BLaER1 (cell line): ENCODE results near the gene CEP112.

ENCODE experiments used
- H3K27ac ChIP-seq: shearing (Covaris generic); formaldehyde crosslinking; 2 replicates; pipeline ENCODE4 v1.8.1; 2022
- H3K27me3 ChIP-seq: shearing (Covaris generic); formaldehyde crosslinking; 2 replicates; pipeline ENCODE4 v1.8.1; 2022
- H3K36me3 ChIP-seq: shearing (Covaris generic); formaldehyde crosslinking; 2 replicates; pipeline ENCODE4 v1.8.1; 2022
- H3K4me1 ChIP-seq: shearing (Covaris generic); formaldehyde crosslinking; 2 replicates; pipeline ENCODE4 v1.8.1; 2022
- H3K4me2 ChIP-seq: shearing (Covaris generic); formaldehyde crosslinking; 2 replicates; pipeline ENCODE4 v1.8.1; 2022
- H3K4me3 ChIP-seq: shearing (Covaris generic); formaldehyde crosslinking; 2 replicates; pipeline ENCODE4 v1.8.1; 2022
- H3K9ac ChIP-seq: shearing (Covaris generic); formaldehyde crosslinking; 2 replicates; pipeline ENCODE4 v1.8.1; 2022
- H3K9me3 ChIP-seq: shearing (Covaris generic); formaldehyde crosslinking; 2 replicates; pipeline ENCODE4 v1.8.1; 2022
- H4K20me1 ChIP-seq: shearing (Covaris generic); formaldehyde crosslinking; 2 replicates; pipeline ENCODE4 v1.8.1; 2022
- Cebpa-rat ChIP-seq: shearing (Covaris generic); IDR thresholded peaks from 2 replicates; pipeline ENCODE4 v1.8.1; 2022

CEP112 gene

DNA sequence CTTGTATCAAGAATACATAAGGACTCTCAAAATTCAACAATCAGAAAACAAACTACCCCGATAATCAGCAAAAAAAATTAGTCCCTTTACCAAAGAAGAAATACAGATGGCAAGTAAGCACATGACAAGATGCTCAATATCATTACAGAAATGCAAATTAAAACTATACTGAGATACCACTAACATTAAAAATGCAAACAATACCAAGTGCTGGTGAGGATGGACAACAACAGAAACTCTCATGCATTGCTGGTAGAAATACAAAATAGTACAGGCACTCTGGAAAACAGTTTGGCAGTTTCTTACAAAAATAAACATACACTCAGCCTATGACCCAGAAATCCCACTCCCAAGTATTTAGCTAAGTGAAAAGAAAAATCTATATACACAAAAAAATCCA lies 7.5 kb downstream of the CEP112 start:
- H3K36me3 ChIP-seq, result peaks cover 30% of the 10 kb centered on the region
- no peak overlapping the region for H3K9ac ChIP-seq
- H3K9me3 ChIP-seq, result peaks cover 15% of the 10 kb centered on the region
- H3K4me1 ChIP-seq, result peaks cover 8% of the 10 kb centered on the region
- no peak overlapping the region for H3K4me3 ChIP-seq
- no peak overlapping the region for H3K4me2 ChIP-seq
- H4K20me1 ChIP-seq, result no peaks in the 10 kb centered on the region
- no peak for TF ChIP-seq Cebpa-rat
- no peak overlapping the region for H3K27ac ChIP-seq
- H3K27me3 ChIP-seq, result no peaks in the 10 kb centered on the region

DNA sequence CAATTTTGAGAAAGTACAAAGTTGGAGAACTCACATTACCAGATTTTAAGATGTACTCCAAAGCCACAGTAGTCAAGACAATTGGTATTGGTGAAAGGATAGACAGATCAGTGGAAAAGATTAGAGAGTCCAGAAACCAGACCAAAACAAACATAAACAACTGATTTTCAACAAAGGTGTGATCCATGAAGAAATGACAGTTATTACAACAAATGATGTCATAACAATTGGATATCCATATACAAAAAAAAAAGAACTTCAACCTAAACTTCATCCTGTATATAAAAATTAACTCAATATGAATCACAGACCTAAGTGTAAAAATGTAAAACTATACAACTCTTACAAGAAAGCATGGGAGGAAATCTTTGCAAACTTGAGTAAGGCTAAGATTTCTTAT lies 8.4 kb downstream of the CEP112 start:
- no peak overlapping the region for H3K4me2 ChIP-seq
- peaks cover 30% of the 10 kb centered on the region for H3K36me3 ChIP-seq
- H3K4me1 ChIP-seq, result peaks cover 8% of the 10 kb centered on the region
- no peak for TF ChIP-seq Cebpa-rat
- no peak overlapping the region for H3K9ac ChIP-seq
- H4K20me1 ChIP-seq, result no peaks in the 10 kb centered on the region
- H3K4me3 ChIP-seq, result no peak overlapping the region
- peaks cover 15% of the 10 kb centered on the region for H3K9me3 ChIP-seq
- no peak overlapping the region for H3K27ac ChIP-seq
- H3K27me3 ChIP-seq, result no peaks in the 10 kb centered on the region

DNA sequence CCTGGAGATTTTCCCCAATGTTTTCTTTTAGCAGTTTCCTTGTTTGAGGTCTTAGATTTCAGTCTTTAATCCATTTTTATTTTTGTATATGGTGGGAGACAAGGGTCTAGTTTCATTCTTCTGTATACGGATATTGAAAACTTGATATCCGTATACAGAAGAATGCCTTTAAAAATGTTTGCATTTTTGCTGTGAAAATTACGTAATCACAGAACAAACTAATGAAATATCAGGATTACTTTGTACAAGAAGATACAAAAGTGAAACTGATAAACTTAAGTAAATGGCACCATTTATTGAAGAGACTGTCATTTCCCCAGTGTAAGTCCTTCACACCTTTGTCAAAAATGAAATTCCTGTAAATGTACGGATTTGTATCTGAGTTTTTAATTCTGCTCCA lies 13.3 kb downstream of the CEP112 start:
- no peak overlapping the region for H3K9ac ChIP-seq
- no peak overlapping the region for H3K27ac ChIP-seq
- H3K4me1 ChIP-seq, result no peaks in the 10 kb centered on the region
- H3K27me3 ChIP-seq, result no peaks in the 10 kb centered on the region
- no peak for TF ChIP-seq Cebpa-rat
- H3K9me3 ChIP-seq, result no peaks in the 10 kb centered on the region
- no peak overlapping the region for H3K4me3 ChIP-seq
- no peaks in the 10 kb centered on the region for H4K20me1 ChIP-seq
- peaks cover 19% of the 10 kb centered on the region for H3K36me3 ChIP-seq
- H3K4me2 ChIP-seq, result no peak overlapping the region

DNA sequence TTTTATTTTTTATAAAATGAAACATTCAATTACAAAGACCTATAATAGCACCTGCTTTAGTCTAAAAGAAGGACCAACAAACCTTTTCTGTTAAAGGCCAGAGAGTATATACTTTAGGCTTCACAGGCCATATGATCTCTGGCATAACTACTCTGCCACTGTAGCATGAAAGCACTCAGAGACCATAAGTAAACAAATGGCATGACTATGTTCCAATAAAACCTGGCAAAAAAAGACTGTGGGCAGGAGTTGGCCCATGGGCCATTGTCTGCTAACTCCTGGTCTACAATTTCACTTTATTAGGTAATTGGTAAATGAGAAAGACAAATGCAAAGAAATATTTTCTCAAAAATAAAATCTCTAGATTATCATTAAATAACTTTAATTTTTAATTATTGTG lies 14.9 kb downstream of the CEP112 start:
- no peak overlapping the region for H3K4me3 ChIP-seq
- H3K9ac ChIP-seq, result no peak overlapping the region
- TF ChIP-seq Cebpa-rat, result no peak
- no peaks in the 10 kb centered on the region for H3K4me1 ChIP-seq
- no peak overlapping the region for H3K4me2 ChIP-seq
- H3K36me3 ChIP-seq, result peaks cover 9% of the 10 kb centered on the region
- no peaks in the 10 kb centered on the region for H3K27me3 ChIP-seq
- no peaks in the 10 kb centered on the region for H4K20me1 ChIP-seq
- H3K27ac ChIP-seq, result no peak overlapping the region
- no peaks in the 10 kb centered on the region for H3K9me3 ChIP-seq

DNA sequence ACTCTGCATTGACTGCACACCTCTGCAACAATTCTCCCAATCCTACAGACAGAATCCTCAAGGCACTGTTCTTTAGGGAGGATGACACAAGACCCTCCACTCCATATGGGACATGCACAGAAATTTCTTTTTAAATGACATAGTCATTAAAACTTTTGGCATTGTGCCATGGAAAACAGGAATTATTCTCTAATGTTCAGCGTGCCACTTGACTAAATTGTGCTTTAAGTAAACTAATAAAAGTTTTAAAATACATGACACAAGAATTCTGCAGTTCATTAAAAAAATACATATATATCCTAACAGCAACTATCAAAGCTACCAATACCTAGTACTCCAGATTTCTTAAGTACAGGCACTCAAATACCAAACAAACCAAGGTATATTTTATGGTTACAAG lies 16.0 kb downstream of the CEP112 start:
- Histone ChIP-seq H3K27ac (no peak overlapping the region), H4K20me1 (no peaks in the 10 kb centered on the region), H3K4me1 (no peaks in the 10 kb centered on the region), H3K9ac (no peak overlapping the region), H3K4me2 (no peak overlapping the region), H3K9me3 (no peaks in the 10 kb centered on the region), H3K27me3 (no peaks in the 10 kb centered on the region), H3K4me3 (no peak overlapping the region), H3K36me3 (no peaks in the 10 kb centered on the region)
- no peak for TF ChIP-seq Cebpa-rat

DNA sequence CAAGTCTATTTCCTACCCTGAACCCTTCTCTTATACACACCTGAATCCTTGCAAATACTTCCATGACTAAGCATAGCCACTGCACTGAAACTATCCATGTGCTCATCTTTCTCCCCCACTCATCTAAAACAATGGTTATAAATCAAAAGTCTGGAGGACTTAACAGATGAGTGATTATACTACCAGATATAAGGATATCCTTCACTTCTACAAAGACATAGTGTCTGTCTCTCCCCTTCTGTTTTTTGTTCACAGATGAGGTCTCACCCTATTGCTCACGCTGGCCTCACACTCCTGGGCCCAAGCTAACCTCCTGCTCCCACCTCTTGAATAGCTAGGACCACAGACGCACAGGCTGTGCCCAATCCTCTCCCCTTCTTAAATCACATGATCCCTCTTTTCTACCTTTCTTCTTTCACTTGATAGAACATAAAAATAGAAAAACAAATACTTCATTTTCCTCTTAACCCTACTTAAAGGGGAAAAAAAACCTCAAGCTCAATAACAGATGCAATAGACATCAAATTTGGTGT lies 19.2 kb downstream of the CEP112 start:
- no peak for TF ChIP-seq Cebpa-rat
- H3K36me3 ChIP-seq, result no peaks in the 10 kb centered on the region; the same call in 1 of the 2 replicates
- no peak overlapping the region for H3K9ac ChIP-seq
- no peaks in the 10 kb centered on the region for H3K27me3 ChIP-seq
- H3K4me2 ChIP-seq, result no peak overlapping the region
- H3K4me3 ChIP-seq, result no peak overlapping the region
- no peak overlapping the region for H3K27ac ChIP-seq
- no peaks in the 10 kb centered on the region for H3K4me1 ChIP-seq
- H3K9me3 ChIP-seq, result no peaks in the 10 kb centered on the region
- no peaks in the 10 kb centered on the region for H4K20me1 ChIP-seq

DNA sequence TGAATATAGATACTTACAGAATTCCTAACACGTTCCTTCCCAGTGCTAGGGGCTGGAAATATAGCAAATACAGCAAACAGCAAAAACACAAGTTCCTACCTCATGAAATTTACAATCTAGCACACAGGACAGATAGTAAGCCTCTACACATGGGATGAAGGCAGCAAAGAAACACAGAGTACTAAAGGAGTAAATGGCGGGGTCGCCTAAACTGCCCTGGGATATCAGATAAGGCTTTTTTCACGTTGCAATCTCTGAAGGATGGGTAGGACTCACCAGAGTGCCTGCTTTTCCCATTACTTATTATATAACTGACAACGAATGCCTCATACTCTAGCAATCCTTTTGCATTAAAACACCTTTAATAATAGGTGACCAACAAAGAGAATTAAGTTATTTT lies 19.8 kb downstream of the CEP112 start:
- no peak overlapping the region for H3K4me2 ChIP-seq
- no peak overlapping the region for H3K4me3 ChIP-seq
- H3K27ac ChIP-seq, result no peak overlapping the region
- H3K4me1 ChIP-seq, result no peaks in the 10 kb centered on the region
- H3K9me3 ChIP-seq, result no peaks in the 10 kb centered on the region
- H3K27me3 ChIP-seq, result no peaks in the 10 kb centered on the region
- H4K20me1 ChIP-seq, result no peaks in the 10 kb centered on the region
- H3K36me3 ChIP-seq, result no peaks in the 10 kb centered on the region; the same call in 1 of the 2 replicates
- TF ChIP-seq Cebpa-rat, result no peak
- H3K9ac ChIP-seq, result no peak overlapping the region

DNA sequence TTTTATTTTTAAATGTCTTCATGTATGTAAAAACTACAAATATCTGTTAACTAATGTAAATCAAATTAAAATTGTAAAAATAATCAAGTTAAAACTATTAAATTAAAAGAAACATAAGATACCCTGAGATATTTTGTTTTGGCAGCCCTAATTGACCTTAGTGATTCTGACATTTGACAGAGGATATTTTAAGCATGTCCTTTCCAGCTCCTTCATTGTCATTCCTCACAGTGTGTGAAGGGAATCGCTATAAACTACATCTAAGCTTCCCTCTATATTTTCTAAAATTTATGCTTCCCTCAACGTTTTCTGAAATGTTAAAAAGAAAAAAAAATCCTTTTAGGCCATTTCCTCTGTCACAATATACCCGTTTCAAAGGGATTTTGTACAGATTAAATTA lies 20.2 kb downstream of the CEP112 start:
- Histone ChIP-seq H3K27me3 (no peaks in the 10 kb centered on the region), H3K4me1 (no peaks in the 10 kb centered on the region), H3K4me3 (no peak overlapping the region), H3K27ac (no peak overlapping the region), H3K36me3 (no peaks in the 10 kb centered on the region; the same call in 1 of the 2 replicates), H3K9me3 (no peaks in the 10 kb centered on the region), H3K9ac (no peak overlapping the region), H3K4me2 (no peak overlapping the region), H4K20me1 (no peaks in the 10 kb centered on the region)
- no peak for TF ChIP-seq Cebpa-rat

DNA sequence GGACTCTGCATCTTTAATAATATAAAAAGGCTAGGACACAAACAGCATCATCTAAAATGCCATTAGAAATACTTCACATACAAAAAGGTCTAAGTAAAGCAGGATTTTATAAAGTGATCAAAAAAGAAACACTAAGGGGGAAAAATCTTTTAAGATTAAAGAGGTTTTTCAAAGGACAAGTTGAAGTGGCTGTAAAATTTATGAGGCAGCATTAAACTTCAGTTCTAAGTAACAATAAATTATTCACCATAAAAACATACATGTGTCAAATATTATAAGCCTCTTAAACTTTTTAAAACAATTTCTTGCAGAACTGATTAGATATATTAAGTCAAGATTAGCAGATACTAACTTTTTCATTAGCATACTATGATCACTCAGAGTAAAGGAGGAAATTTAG lies 20.8 kb downstream of the CEP112 start:
- no peaks in the 10 kb centered on the region for H3K4me1 ChIP-seq
- no peaks in the 10 kb centered on the region for H4K20me1 ChIP-seq
- H3K9me3 ChIP-seq, result no peaks in the 10 kb centered on the region
- no peak overlapping the region for H3K4me2 ChIP-seq
- H3K27me3 ChIP-seq, result no peaks in the 10 kb centered on the region
- TF ChIP-seq Cebpa-rat, result no peak
- H3K36me3 ChIP-seq, result no peaks in the 10 kb centered on the region; the same call in 1 of the 2 replicates
- no peak overlapping the region for H3K27ac ChIP-seq
- no peak overlapping the region for H3K4me3 ChIP-seq
- H3K9ac ChIP-seq, result no peak overlapping the region

DNA sequence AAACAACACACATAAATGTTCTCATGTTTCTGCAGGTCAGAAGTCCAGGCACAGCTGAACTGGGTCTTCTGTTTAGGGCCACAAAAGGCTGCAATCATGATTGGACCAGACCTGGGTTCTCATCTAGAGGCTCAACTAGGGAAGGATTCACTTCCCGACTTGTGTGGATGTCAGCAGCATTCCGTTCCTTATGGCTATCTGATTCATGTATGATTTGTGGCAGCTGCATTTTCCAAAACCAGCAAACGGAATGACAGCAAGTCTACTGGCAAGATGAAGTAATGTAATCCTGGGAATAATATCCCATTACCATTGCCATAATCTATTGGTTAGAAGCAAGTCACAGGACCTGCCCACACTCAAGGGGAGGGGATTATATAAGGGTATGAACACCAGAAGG lies 22.1 kb downstream of the CEP112 start:
- H3K36me3 ChIP-seq, result no peaks in the 10 kb centered on the region; the same call in 1 of the 2 replicates
- no peaks in the 10 kb centered on the region for H3K27me3 ChIP-seq
- H3K27ac ChIP-seq, result no peak overlapping the region
- no peak overlapping the region for H3K4me2 ChIP-seq
- H3K4me1 ChIP-seq, result no peaks in the 10 kb centered on the region
- H3K9ac ChIP-seq, result no peak overlapping the region
- no peak for TF ChIP-seq Cebpa-rat
- no peaks in the 10 kb centered on the region for H4K20me1 ChIP-seq
- no peaks in the 10 kb centered on the region for H3K9me3 ChIP-seq
- no peak overlapping the region for H3K4me3 ChIP-seq
